GM19372 (cell line): Measurements from ENCODE around the gene OR52E5.

Source experiments
- ATAC-seq: cut with Tn5 transposase; IDR thresholded peaks from one replicate; pipeline ENCODE4 v1.9.1; 2021; ENCODE audit warnings: mild to moderate bottlenecking, low read depth, moderate library complexity; ENCODE audit not compliant: unreplicated experiment

OR52E5 gene

DNA sequence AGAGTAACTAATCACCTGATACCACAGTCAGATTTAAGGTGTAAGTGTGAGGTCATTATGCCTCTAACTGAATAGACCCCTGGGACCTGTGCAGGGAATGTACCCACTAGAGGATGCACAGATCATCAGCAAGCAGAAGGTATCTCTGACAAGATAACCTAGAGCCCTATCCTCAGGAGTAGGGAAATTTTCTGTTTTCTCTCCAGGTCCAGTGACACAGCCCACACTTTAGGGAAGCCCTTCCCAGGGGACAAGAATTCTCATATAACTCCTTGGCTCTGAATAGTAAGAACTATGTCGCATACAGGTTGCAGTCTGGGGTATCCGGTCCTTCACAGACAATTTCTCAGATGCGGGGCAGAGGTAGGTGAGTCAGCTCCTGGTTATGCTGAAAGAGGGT is at the start of gene OR52E5:
Gene OR52E5, plus strand, starts transcription at position 301 of the 400 bp plus-strand sequence. CDS start 7,569 bp downstream, outside the sequence.
- ATAC-seq = no peak

DNA sequence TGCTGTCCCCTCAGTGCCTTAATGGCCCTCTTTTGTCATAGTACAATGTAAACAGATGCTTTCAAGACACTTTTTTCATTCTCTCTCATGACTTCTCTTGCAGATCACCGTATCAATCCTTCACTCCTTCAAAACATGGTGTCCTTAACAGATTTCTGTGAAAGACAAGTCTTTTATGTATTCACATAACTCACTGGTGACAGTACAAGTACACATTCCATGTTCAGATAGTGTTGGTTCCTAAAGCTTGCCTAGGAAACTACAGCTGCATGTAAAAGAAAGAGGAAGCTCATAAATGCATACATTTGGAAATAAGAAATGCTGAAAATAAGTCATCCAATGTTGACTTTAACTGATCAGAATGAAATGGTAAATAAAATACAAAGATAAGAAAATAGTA is 46.3 kb upstream of the OR52E5 start:
- ATAC-seq = no peak

DNA sequence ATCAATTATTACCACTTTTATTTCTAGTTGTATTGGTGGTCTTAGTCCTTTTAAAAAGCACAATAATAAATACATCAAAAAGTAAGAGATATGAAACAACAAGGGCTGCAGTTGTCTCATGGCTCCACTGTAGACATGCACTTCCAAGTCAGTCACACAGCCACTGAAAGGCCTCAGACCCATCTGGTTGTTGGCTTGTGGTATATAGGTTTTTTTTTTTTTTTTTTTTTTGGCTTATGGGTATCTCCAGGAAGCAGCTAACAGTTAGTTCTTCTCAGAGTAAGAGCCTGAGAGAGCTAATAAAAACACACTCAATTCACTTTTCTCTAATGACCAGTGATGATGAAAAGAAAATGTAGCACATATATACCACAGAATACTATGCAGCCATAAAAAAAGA is 45.3 kb upstream of the OR52E5 start:
- ATAC-seq = no peak

DNA sequence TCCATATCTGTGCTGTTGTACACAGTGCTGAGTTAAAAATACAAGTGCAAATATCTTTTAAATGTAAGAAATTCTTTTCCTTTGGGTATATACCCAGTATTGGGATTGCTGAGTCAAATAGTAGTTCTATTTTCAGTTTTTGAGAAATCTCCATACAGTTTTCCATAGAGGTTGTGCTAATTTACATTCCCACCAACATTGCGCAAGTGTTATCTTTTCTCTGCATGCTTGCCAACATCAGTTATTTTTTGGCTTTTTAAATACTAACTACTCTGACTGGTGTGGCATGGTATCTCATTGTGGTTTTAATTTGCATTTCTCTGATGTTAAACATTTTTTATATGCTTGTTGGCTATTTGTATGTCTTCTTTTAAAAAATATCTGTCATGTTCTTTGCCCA is 42.0 kb upstream of the OR52E5 start:
- no peak for ATAC-seq

DNA sequence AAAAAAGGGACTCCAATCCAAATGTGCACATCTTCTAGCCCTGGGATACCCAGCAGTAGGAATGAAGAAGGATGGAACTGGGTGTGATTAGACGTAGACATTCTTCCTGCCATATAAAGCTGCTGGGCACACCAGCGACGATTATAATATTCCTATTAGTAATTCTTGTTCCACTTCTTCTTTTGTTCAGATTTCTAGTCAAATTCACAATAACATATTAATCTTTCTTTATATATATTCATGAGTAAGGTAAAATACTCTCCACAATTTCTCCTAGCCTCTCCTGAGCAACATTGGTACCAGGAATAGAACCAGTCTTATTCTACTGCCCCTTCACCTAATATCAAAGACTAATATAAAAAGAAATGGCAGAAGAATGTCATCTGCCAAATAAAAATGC is 35.4 kb upstream of the OR52E5 start, which contains the start of gene OR52E8:
Gene OR52E8, minus strand, starts transcription at position 101 of the 400 bp plus-strand sequence. Its CDS starts 0 bp downstream, at position 101.
- no peak for ATAC-seq

DNA sequence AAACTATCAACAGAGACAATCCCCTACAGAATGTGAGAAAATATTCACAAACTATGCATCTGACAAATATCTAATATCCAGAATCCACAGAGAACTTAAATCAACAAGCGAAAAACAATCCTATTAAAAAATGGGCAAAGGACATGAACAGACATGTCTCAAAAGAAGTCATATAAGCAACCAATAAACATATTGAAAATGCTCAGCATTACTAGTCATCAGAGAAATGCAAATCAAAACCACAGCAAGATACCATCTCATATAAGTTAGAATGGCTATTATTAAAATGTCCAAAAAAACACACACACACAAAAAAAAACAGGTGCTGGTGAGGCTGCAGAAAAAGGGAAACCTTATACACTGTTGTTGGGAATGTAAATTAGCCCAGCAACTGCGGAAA is 27.2 kb upstream of the OR52E5 start:
- ATAC-seq = no peak

DNA sequence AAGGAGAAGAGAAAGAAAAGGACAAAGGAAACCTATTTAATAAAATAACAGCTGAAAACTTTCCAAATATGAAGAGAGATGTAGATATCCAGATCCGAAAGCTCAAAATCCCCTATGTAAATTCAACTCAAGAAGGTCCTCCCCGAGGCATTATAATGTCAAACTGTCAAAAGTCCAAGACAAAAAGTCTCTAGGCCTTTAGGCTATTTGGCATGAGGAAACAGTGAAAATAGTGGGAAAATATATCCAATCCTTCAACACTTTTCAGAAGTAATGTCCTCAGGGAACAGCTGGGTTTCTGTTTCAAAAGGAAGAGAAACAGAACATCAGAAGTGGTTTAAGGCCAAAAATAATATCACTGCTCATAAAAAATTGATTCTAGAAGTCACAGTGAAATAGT is 14.4 kb upstream of the OR52E5 start:
- ATAC-seq = no peak

DNA sequence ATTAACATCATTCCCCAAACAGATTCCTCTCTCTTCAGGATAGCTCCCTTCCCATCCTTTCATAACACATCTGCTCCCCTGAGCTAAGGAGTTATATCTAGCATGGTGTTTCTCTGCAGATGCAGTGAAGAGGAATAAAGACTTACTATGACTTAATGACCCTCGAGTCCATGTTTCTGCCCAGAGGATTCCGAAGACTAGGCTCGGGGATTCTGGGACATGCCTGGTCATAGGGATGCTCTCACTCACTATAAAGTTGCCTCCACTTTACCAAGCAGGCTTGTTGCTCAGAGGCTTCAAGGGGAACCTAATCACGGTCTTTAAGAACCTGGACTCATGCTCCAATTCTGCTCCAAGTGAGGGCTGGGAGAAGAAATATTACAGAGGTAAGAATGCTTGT is 12.7 kb upstream of the OR52E5 start, which contains the start of gene OR52E4:
Gene OR52E4, plus strand, starts transcription at position 301 of the 400 bp plus-strand sequence. CDS start 3,664 bp downstream, outside the sequence.
- no peak for ATAC-seq

DNA sequence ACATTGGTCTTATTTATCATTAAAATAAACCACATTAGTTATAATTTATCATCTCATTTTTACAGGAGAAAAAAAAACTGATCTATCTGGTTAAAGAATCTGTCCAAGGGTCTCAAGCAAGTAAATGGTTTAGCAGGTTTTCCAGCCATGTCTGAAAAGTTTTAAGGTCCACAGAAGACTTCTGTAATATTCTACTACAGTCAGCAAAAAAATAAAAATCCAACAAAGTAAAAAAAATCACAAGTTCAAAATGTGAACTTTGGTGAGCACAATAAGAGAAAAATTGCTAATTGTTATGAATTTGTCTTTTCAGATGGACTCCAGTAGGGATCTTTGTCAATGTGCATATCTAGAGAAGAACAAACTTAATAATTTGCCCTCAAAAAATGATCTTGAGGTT is 11.3 kb upstream of the OR52E5 start:
- no peak for ATAC-seq

DNA sequence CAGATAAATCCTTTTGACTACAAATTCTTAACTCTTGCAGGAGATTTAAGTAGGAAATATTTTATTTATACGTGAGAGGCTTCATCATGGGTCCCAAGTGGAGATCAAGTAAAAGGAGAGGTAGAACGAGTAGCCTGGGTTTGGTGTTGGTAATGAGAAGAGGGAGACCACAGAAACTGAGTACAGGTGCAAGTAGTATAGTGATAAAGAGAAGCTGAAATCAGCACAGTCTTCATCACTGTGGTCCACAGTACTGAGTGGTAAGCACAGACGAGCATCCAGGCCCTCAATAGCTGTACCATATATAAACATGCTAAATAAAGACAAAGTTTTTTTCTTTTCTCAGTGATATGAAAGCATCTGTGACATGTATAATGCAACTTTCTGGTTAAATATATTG is 5.8 kb upstream of the OR52E5 start:
- ATAC-seq = no peak

DNA sequence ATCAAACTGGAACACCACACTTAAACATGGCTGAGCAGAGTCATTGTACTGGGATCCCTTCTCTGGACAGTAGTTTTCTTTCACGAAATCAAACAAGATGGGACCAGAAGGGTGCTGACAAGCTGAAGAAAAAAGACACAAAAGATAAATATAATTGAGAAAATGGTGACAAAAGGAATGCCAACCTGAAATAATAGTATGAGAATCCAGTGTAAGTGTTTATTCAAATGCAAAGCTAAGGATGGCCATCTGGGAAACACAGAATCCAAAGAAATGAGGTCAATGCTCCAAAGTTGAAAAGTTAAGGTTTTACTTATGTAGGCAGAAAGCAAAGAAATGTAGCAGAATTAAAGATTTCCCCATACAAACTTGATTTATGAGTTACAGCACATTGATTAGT is 5.3 kb upstream of the OR52E5 start:
- no peak for ATAC-seq

DNA sequence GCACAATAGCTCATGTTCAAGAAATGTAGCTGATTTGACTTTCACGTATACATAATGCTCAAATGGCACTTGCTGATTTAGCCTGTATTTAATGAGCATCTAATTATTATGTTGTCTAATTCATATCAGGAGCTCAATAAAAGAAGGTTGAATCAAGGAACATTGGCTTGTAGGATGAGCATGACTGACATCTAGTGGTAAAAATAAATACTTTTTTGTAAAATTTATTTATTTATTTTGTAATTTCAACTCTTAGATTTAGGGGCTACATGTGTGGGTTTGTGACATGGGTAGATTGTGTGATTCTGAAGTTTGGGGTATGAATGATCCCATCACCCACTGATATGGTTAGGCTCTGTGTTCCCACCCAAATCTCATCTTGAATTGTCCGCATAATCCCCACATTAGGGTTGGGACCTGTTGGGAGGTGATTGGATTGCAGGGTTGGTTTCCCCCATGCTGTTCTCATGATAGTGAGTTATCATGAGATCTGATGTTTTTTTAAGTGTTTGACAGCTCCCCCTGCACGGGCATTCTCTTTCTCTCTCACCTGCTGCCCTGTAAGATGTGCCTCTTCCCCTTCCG is 1.7 kb upstream of the OR52E5 start:
- no peak for ATAC-seq

DNA sequence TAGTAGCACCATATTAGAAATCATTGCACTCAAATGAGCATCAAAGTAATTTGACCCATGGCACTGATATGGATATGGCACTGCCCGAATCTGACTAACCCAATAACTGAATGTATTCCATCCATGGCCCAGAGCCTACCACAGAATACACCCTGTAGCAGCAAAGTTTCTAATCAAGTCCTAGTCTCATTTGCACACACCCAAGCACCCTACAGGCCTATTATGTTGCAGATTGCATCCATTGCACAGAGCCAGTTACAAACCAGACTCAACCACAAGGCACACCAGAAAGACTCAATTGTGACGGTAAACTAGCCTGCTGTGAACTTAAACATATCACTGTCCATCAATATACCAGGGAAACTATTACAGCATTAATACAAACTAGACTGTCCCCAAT is 6.5 kb downstream of the OR52E5 start:
- ATAC-seq = no peak

DNA sequence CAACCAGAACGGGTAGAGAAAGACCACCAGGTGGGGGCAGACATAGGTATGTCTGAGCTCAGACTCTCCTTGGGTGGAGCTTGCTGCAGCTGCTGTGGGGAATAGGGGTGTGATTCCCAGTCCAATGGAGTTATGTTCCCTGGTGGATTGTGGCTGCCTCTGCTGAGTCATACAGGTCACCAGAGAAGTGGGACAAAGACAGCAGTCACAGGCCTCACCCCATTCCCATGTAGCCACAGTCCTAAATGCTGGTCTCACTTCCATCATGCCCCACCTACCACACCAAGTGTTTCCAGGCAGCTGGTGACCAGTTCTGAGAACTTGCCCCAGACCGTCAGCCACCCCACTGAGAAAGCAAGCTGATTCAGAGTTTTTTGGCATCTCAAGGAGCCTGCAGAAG is 17.5 kb downstream of the OR52E5 start:
- no peak for ATAC-seq

DNA sequence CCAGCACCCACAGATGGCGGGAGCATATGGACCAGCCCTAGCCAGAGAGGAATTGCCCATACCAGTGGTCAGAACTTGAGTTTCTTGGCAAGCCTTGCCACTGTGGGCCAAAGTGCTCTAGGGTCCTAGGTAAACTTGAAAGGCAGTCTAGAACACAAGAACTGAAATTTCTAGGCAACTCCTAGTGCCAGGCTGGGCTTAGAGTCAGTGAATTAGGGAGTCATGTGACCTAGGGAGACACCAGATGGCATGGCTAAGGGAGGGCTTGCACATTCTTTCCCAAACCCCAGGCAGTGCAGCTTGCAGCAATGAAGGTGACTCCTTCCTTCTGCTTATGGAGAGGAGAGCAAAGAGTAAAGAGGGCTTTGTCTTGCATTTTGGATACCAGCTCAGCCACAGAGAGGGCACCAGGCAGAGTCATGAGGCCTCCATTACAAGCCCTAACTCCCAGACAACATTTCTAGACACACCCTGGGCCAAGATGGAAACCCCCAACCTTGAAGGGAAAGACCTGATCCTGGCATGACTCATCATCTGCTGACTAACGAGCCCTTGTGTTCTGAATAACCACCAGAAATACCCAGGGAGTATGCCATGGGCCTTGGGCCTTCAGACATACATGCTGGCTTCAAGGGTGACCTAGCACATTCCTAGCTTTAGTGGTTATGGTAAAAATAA is 29.9 kb downstream of the OR52E5 start:
- peak; percentile 70 for ATAC-seq

DNA sequence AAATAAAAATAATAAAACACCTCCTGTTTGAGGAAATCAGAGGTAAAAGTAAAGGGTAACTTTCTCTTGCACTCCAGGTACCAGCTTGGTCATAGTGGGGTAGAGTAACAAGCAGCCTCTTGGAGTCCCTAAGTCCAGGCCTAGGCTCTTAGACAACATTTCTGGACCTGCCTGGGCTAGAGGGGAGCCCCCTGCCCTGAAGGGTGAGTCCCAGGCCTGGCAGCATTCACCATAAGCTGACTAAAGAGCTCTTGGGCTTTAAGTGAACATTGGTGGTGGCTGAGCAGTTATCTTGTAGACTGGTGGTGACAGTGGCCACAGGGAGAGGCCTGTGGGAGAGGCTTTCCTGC is 30.4 kb downstream of the OR52E5 start:
- peak; percentile 38 for ATAC-seq

DNA sequence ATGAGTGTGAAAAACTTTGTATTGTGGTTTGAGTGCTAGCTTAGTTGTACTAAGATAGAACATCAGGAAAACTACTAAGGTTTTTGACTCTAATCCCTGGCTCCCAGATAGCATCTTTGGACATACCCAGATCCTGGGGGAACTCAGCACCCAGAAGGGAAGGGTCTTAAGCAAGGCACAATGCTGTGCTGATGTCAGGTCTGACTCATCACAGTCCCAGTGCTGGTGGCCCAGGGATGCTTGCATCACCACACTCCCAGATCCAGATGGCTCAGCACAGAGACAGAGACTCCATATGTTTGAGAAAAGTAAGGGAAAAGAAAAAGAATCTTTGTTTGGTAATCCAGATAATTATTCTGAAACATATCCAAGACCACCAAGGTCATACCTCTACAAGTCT is 30.8 kb downstream of the OR52E5 start:
- no peak for ATAC-seq

DNA sequence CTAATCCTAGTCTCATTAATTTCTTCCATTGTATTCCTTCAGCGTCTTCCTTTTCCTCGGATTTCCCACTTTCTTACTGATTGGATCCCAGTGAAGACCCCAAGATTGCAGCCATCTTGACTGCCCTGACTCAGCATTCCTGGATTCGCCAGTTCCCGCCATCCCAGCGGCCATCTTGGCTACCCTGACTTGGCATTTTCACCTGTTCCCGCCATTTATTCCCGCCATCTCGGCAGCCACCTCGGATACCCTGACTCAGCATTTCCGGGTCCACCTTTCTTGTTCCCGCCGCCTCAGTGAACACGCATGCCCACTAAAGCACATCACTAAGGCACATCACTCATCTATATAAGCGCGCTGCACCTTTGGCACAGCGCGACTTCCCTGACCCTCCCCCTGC is 35.3 kb downstream of the OR52E5 start:
- no peak for ATAC-seq

DNA sequence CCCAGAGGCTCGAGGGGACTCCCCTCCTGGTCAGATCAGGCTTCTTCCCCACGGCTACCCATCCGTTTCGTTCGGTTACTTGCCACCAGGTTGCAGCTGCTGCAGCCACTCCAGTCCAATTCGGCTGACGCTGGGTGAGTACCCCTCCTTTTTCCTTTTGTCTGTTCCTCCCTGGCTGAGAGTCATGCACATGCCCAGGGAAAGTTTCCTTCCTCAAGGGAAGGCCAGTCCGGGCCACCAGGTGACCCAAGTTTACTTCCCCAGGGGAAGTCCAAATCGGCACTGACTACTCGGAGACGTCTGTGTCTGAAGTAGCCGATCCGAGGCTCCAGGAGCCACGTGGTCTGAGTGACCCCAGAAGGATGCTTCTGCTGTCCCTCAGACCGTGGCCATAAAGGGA is 35.8 kb downstream of the OR52E5 start:
- no peak for ATAC-seq

DNA sequence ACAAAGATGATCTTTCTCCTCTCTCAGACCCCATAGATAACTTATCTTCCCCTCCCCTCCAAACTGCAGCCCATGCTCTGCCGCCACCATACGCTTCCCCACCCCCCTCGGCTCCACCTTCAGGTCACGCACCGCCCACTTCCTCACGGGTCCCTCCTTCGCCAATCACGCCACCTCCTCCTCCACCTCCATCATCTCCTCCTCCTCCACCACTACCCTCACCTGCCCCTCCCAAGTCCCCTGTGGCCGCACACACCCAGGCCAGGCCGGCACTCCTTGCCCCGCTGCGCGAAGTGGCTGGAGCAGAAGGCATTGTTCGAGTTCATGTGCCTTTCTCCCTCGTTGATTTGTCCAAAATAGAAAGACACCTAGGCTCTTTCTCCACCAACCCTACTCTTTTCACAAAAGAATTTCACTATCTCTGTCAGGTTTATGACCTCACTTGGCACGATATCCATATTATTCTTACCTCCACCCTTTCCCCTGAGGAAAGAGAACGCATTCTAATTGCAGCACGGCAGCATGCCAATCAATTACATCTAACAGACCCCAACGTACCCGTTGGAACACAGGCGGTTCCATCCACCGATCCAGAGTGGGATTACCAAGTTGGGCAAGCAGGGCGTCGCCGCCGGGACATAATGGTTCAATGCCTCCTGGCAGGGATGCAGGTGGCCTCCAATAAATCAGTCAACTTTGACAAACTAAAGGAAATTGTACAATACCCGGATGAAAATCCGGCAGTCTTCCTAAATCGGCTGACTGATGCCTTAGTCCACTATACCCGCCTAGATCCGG is 36.8 kb downstream of the OR52E5 start:
- ATAC-seq = no peak

DNA sequence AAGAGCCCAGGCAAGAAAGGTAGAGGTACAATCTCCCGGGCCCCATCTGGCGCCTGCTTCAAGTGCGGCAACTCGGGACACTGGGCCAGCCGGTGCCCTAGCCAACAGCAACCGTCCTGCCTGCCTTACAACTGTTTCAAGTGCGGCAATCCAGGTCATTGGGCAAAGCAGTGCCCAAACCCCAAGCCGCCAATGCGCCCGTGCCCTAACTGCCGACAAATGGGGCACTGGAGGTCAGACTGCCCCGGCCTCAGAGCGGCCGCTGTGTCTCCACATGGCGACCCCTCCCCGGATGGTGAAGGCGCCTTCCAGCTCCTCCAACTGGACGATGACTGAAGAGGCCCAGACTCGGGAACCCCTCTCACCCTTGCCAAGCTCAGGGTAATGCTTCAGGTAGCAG is 37.6 kb downstream of the OR52E5 start:
- ATAC-seq = no peak

DNA sequence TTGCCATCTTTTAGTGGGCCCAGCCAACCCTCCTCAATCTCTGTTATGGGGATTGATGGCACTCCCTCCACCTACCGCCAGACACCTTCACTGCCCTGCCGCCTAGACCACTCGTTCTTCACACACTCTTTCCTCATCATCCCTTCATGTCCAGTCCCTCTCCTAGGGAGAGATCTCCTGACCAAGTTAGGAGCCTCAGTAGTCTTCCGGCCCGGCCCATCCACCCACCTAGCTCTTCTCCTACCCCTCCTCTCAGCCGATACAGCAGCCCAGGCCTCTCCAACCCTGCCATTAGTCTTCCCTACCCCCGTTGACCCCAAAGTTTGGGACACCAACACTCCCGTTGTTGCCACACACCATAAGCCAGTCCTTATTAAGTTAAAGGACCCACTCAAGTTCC is 38.1 kb downstream of the OR52E5 start:
- no peak for ATAC-seq
